ENCODE data around the gene HOXC9.

HOXC9 gene

GRCh38 chr12:53970451-53970850, 29.5 kb upstream of the HOXC9 start:
- peaks cover 6% of the 10 kb centered on the region for H3K9me3 Mint-ChIP-seq
- peaks cover 18% of the 10 kb centered on the region for H3K4me1 Mint-ChIP-seq
- ATAC-seq = no peak
- no peak overlapping the region for H3K27ac Mint-ChIP-seq
- peaks cover 3% of the 10 kb centered on the region for H3K36me3 Mint-ChIP-seq
- H3K27me3 Mint-ChIP-seq = peaks cover 87% of the 10 kb centered on the region
- H3K4me3 Mint-ChIP-seq = no peak overlapping the region

GRCh38 chr12:53971129-53971528, 28.8 kb upstream of the HOXC9 start:
- Mint-ChIP-seq H3K9me3 (peaks cover 6% of the 10 kb centered on the region), H3K4me3 (no peak overlapping the region), H3K36me3 (no peaks in the 10 kb centered on the region), H3K27me3 (peaks cover 87% of the 10 kb centered on the region), H3K4me1 (peaks cover 15% of the 10 kb centered on the region), H3K27ac (no peak overlapping the region)
- ATAC-seq = no peak

GRCh38 chr12:53971686-53972085, 28.3 kb upstream of the HOXC9 start:
- peaks cover 10% of the 10 kb centered on the region for H3K4me1 Mint-ChIP-seq
- peaks cover 87% of the 10 kb centered on the region for H3K27me3 Mint-ChIP-seq
- H3K9me3 Mint-ChIP-seq = peaks cover 2% of the 10 kb centered on the region
- H3K27ac Mint-ChIP-seq = no peak overlapping the region
- H3K4me3 Mint-ChIP-seq = no peak overlapping the region
- no peak for ATAC-seq
- no peaks in the 10 kb centered on the region for H3K36me3 Mint-ChIP-seq

- Mint-ChIP-seq H3K4me1 (peaks cover 9% of the 10 kb centered on the region), H3K9me3 (peaks cover 2% of the 10 kb centered on the region), H3K36me3 (no peaks in the 10 kb centered on the region), H3K27ac (no peak overlapping the region), H3K4me3 (no peak overlapping the region), H3K27me3 (peaks cover 87% of the 10 kb centered on the region)
- no peak for ATAC-seq
Observed at GRCh38 chr12:53972152-53972702, 27.7 kb upstream of the HOXC9 start.

- H3K27ac Mint-ChIP-seq = no peak within 1 kb of the TSS
Observed at GRCh38 chr12:53972722-53973235, 27.2 kb upstream of the HOXC9 start, which contains the start of gene HOXC11. Gene HOXC11 (plus strand): TSS chr12:53973126. CDS start chr12:53973242, 116 bp downstream.

GRCh38 chr12:53973236-53974042, 26.5 kb upstream of the HOXC9 start:
- Mint-ChIP-seq H3K36me3 (no peaks in the 10 kb centered on the region), H3K4me3 (no peak overlapping the region), H3K27me3 (peaks cover 87% of the 10 kb centered on the region), H3K27ac (no peak overlapping the region), H3K4me1 (peaks cover 9% of the 10 kb centered on the region), H3K9me3 (peaks cover 2% of the 10 kb centered on the region)
- ATAC-seq = no peak

More at GRCh38 chr12:53972722-53973235, 27.2 kb upstream of the HOXC9 start, which contains the start of gene HOXC11:
- Mint-ChIP-seq H3K27me3 (peaks cover 87% of the 10 kb centered on the region), H3K4me3 (no peak within 1 kb of the TSS), H3K9me3 (peaks cover 2% of the 10 kb centered on the region), H3K4me1 (peaks cover 9% of the 10 kb centered on the region), H3K36me3 (no peaks in the 10 kb centered on the region)
- no peak for ATAC-seq

- Mint-ChIP-seq H3K4me1 (peaks cover 9% of the 10 kb centered on the region), H3K27ac (no peak within 1 kb of the TSS), H3K36me3 (no peaks in the 10 kb centered on the region), H3K4me3 (peak within 1 kb of the TSS; percentile 57), H3K27me3 (peaks cover 87% of the 10 kb centered on the region), H3K9me3 (peaks cover 2% of the 10 kb centered on the region)
- no peak for ATAC-seq
Observed at GRCh38 chr12:53974084-53975063, 25.6 kb upstream of the HOXC9 start, which contains the start of gene HOTAIR. Gene HOTAIR (minus strand): TSS chr12:53974954.

- Mint-ChIP-seq H3K9me3 (peaks cover 2% of the 10 kb centered on the region), H3K27ac (no peak overlapping the region), H3K36me3 (no peaks in the 10 kb centered on the region), H3K27me3 (peaks cover 87% of the 10 kb centered on the region), H3K4me1 (peaks cover 10% of the 10 kb centered on the region), H3K4me3 (no peak overlapping the region)
- ATAC-seq = no peak
Observed at GRCh38 chr12:53975064-53975471, 24.9 kb upstream of the HOXC9 start.

GRCh38 chr12:53975479-53976152, 24.3 kb upstream of the HOXC9 start:
- Mint-ChIP-seq H3K4me1 (peaks cover 15% of the 10 kb centered on the region), H3K27ac (no peak overlapping the region), H3K27me3 (peaks cover 87% of the 10 kb centered on the region), H3K36me3 (no peaks in the 10 kb centered on the region), H3K9me3 (peaks cover 2% of the 10 kb centered on the region), H3K4me3 (peak overlapping the region; percentile 41)
- no peak for ATAC-seq

- Mint-ChIP-seq H3K36me3 (no peaks in the 10 kb centered on the region), H3K9me3 (peaks cover 2% of the 10 kb centered on the region), H3K4me1 (peaks cover 17% of the 10 kb centered on the region), H3K4me3 (no peak overlapping the region), H3K27ac (no peak overlapping the region), H3K27me3 (peaks cover 87% of the 10 kb centered on the region)
- no peak for ATAC-seq
Observed at GRCh38 chr12:53976172-53976822, 23.7 kb upstream of the HOXC9 start.

- Mint-ChIP-seq H3K27ac (no peak overlapping the region), H3K36me3 (no peaks in the 10 kb centered on the region), H3K9me3 (peaks cover 2% of the 10 kb centered on the region)
Observed at GRCh38 chr12:53976823-53977595, 23.0 kb upstream of the HOXC9 start.

GRCh38 chr12:53977596-53978445, 22.1 kb upstream of the HOXC9 start:
- peaks cover 2% of the 10 kb centered on the region for H3K9me3 Mint-ChIP-seq
- peaks cover 17% of the 10 kb centered on the region for H3K4me1 Mint-ChIP-seq
- ATAC-seq = no peak
- no peaks in the 10 kb centered on the region for H3K36me3 Mint-ChIP-seq
- no peak overlapping the region for H3K27ac Mint-ChIP-seq
- H3K27me3 Mint-ChIP-seq = peaks cover 87% of the 10 kb centered on the region
- H3K4me3 Mint-ChIP-seq = no peak overlapping the region

More at GRCh38 chr12:53976823-53977595, 23.0 kb upstream of the HOXC9 start:
- Mint-ChIP-seq H3K27me3 (peaks cover 87% of the 10 kb centered on the region), H3K4me3 (no peak overlapping the region), H3K4me1 (peaks cover 17% of the 10 kb centered on the region)
- ATAC-seq = no peak

Data from stimulated activated memory B cell treated with anti-CD40 and anti-IgM and Interleukin-4, amounts not matched to agents 10 μg/mL and 1 μg/mL and 100 μg/mL, for 72 hours (primary cell).